Heart left ventricle (tissue), 16 donors: ENCODE measurements around the gene CAND2. TPM values are rescaled to one million over a fixed set of nuclear protein-coding genes. Genes with fewer than 3 reads are reported as not detected.
A peak's percentile ranks its signal among the peaks of the same experiment; 100 is the strongest.

Experiments
- ATAC-seq, 4 donors: fragments of 200-7000 bp; cut with Tn5 transposase; one replicate each; pipeline ENCODE4 v1.9.1; 2020 to 2022; ENCODE audit warnings: moderate library complexity in 4 of 4, mild to moderate bottlenecking in 3 of 4, moderate number of reproducible peaks in 1 of 4
- DNase-seq, 5 donors: peaks; one replicate each; pipeline ENCODE4 v3.0.0-alpha.2; 2020
- H3K27ac ChIP-seq, 12 donors: fragments of 200-600 bp; sonication (generic) in 4 of 12; one replicate each; pipeline versions ENCODE4 v1.5.0 to v1.8.0; 2016 to 2022; ENCODE audit warnings: mild to moderate bottlenecking in 2 of 12
- H3K27me3 ChIP-seq, 9 donors: fragments of 200-600 bp; sonication (generic) in 2 of 9; one replicate each; pipeline versions ENCODE4 v1.5.1 to v1.8.0; 2016 to 2022; ENCODE audit warnings: mild to moderate bottlenecking in 3 of 9
- H3K36me3 ChIP-seq, 9 donors: fragments of 200-600 bp; sonication (generic) in 2 of 9; one replicate each; pipeline versions ENCODE4 v1.5.0 to v1.8.0; 2018 to 2022; ENCODE audit warnings: mild to moderate bottlenecking in 2 of 9
- H3K4me1 ChIP-seq, 12 donors: fragments of 200-600 bp; sonication (generic) in 4 of 12; one replicate each; pipeline versions ENCODE4 v1.5.0 to v1.8.0; 2016 to 2022; ENCODE audit warnings: mild to moderate bottlenecking in 3 of 12
- H3K4me3 ChIP-seq, 12 donors: fragments of 200-600 bp; sonication (generic) in 4 of 12; one replicate each; pipeline versions ENCODE4 v1.5.0 to v1.8.0; 2017 to 2022; ENCODE audit warnings: mild to moderate bottlenecking in 9 of 12, moderate library complexity in 4 of 12
- H3K9me3 ChIP-seq, 12 donors: fragments of 200-600 bp; sonication (generic) in 4 of 12; one replicate each; pipeline versions ENCODE4 v1.5.0 to v1.8.0; 2016 to 2022; ENCODE audit warnings: mild to moderate bottlenecking in 1 of 12
- POLR2A ChIP-seq, 2 donors: fragments of 450-650 bp; IDR thresholded peaks; one replicate each; pipeline ENCODE4 v1.6.1; 2017; ENCODE audit warnings: antibody characterized with exemption in 2 of 2, mild to moderate bottlenecking in 2 of 2, moderate library complexity in 2 of 2
- WGBS, 4 donors: extraction: QIAGEN DNeasy Blood & Tissue Kit in 2 of 4; methylation state at CpG; one replicate each; pipeline versions ENCODE4 v1.1.5 to v1.1.7; 2013 to 2018; 5-methylcytosine and 5-hydroxymethylcytosine counted together
- intact Hi-C, 10 donors: fragments of 100-400 bp; cut with DNase I; formaldehyde crosslinking; loops; one replicate each; pipeline versions ENCODE4 v1.11.1 to v1.14.2; 2022
- polyA plus RNA-seq, 2 donors: library from polyadenylated mRNA; stranded (reverse); fragments of 200-250 nt; gene quantifications; one replicate each; pipeline ENCODE4 v1.2.3, GENCODE V29; 2013
- total RNA-seq, 9 donors: library from RNA; depleted of rRNA in 2 of 9; stranded (reverse); fragments of >200 nt in 2 of 9; fragmentation: NEBNext Ultra II Directional in 3 of 9; extraction: Animal tissue kit (Norgen Biotek cat#: 25700) in 3 of 9; gene quantifications; one replicate each; pipeline versions ENCODE4 v1.1.0 to v1.2.4, GENCODE V29; 2016 to 2023
- TF ChIP-seq, protein P1 (sequence below), 12 donors: fragments of 200-600 bp; sonication (generic) in 4 of 12; IDR thresholded peaks; one replicate each; pipeline versions ENCODE4 v1.5.0 to v1.8.0; 2018 to 2022; ENCODE audit warnings: antibody characterized with exemption in 12 of 12, mild to moderate bottlenecking in 5 of 12
- donor health status: ischemic (EF 13 %, LVEDD 7.1; RV severe dilation, severe dysfunction).
- donor health status: healthy with polysubstance abuse.
- donor health status: DM: no; HTN: yes; CAD: no.
- donor health status: DM: no; HTN: no; CAD: no.
- donor health status: ischemic (EF 25% LVEDD 6.9; RV normal size, moderate dysfunction).
- donor health status: ischemic (EF 25% LVEDD 5.7; RV mildly dilated, moderate dysfunction).
- donor health status: healthy.
- donor health status: DM: yes; HTN: yes; CAD: no.
- donor health status: ischemic (EF 35%, LVEDD 5.7; RV mildly dilated, moderate dysfunction).
- donor health status: nonischemic (EF 11% LVEDD 7.7; RV severe dilation, severe dysfunction).
- donor health status: DM: yes; HTN: yes; CAD: no.
- donor health status: PGD.
- donor health status: ischemic (EF 29% LVEDD 5.4; RV normal size, mild dysfunction).
- donor health status: nonischemic (EF 23%, LVEDD 6.1; RV moderate dilation, normal function).

The CAND2 gene
- total and polyA plus RNA-seq, 11 donors: 11.7 to 87.5 (median 67.2) TPM

DNA sequence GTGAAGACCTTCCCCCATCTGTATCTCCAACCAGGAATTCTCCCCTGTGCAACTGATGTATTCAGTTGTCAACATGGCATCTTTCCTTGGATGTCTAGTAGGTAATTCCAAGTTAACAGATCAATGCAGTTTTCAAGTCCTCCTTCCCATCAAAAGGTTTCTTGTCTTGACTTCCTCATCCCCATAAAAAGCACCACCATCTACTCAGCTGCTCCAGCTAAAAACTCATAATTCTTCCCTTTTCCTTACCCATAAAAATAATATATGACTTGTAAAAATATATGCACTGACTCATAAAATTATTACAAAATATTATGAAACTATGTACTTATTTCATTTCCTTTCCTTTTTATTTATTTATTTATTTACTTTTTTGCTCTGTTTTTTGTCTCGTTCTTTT is 5.0 kb upstream of the CAND2 start:
- Histone ChIP-seq H3K36me3 (no peaks in the 10 kb centered on the region), H3K4me1 (peaks cover 0 to 7% (median 4%) of the 10 kb centered on the region in 12 donors), H3K27ac (no peak overlapping the region), H3K27me3 (no peaks in the 10 kb centered on the region), H3K4me3 (no peak overlapping the region), H3K9me3 (no peaks in the 10 kb centered on the region)
- DNase-seq: no peak
- intact Hi-C loops: no loop called here
- 78 to 93% (median 89%) methylated on average over 1 of the region's 1 CpG for WGBS, 4 donors
- TF ChIP-seq, protein P1, sequence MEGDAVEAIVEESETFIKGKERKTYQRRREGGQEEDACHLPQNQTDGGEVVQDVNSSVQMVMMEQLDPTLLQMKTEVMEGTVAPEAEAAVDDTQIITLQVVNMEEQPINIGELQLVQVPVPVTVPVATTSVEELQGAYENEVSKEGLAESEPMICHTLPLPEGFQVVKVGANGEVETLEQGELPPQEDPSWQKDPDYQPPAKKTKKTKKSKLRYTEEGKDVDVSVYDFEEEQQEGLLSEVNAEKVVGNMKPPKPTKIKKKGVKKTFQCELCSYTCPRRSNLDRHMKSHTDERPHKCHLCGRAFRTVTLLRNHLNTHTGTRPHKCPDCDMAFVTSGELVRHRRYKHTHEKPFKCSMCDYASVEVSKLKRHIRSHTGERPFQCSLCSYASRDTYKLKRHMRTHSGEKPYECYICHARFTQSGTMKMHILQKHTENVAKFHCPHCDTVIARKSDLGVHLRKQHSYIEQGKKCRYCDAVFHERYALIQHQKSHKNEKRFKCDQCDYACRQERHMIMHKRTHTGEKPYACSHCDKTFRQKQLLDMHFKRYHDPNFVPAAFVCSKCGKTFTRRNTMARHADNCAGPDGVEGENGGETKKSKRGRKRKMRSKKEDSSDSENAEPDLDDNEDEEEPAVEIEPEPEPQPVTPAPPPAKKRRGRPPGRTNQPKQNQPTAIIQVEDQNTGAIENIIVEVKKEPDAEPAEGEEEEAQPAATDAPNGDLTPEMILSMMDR (IDR thresholded peaks at IDR 0.05): no peak
- TF ChIP-seq POLR2A (IDR thresholded peaks at IDR 0.05): no peak
- ATAC-seq: no peak

DNA sequence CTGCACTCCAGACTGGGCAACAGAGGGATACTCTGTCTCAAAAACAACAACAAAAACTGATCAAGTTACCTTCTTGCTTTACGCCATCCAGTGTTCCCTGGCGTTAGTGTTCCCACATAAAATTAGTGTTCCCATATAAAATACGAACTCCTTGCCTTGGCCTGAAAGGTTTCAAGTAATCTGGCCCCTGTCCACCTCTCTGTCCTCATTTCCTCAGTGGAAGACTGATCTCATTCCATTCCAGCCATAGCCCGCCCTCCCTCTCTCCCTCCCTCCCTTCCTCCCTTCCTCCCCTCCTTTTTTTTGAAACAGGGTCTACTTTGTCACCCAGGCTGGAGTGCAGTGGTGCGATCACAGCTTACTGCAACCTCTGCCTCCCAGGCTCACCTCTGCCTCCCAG is 2.8 kb upstream of the CAND2 start:
- peaks cover 0 to 26% (median 7%) of the 10 kb centered on the region in 12 donors for H3K4me1 ChIP-seq
- H3K27ac ChIP-seq: no peak overlapping the region
- no peak for DNase-seq

DNA sequence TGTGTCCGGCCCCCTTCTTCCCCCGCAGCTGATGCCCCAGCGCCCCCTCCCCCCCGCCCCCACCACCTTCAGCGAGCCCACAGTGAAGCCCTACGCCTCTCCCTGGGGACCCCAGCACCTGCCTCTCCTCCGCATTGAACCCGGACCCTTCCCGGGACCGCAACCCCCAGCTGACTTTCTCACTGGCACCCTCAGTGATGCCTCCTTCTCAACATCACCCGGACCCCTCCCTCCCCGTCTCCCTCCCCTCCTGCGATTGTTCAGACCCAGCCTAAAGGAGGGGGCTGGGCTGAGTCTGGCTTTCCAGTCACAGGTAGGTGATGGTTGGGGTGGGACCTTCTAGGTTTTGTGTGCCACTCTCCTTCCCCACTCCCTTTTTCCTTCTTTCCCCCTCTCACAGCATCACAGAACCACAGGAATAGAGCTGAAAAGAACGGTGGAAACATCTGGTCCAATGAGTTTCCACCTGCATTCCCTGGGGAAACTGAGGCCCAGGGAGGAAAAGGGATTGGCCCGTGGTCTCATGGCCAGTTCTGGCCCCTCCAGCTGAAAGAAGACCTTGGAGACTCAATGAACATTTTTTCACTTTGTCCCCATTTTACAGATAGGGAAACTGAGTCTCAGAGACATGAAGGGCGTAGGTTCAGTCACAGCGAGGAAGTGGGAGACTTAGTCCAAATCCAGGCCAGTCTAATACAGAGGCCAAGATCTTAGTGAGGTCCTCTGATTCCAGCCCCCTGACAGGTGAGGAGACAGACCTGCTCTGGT is 828 bp downstream of the CAND2 start:
- TF ChIP-seq, protein P1 (IDR thresholded peaks at IDR 0.05): no peak
- no peak for TF ChIP-seq POLR2A (IDR thresholded peaks at IDR 0.05)
- H3K4me3 ChIP-seq: peak overlapping the region; percentile 48 to 86 (median 66)
- peaks cover 0 to 55% (median 9%) of the 10 kb centered on the region in 12 donors for H3K4me1 ChIP-seq
- H3K27me3 ChIP-seq: no peaks in the 10 kb centered on the region
- DNase-seq (no peak), ATAC-seq (peak in 2 of 4 donors; percentile 3 to 20)
- no peaks in the 10 kb centered on the region for H3K9me3 ChIP-seq
- H3K27ac ChIP-seq: peak overlapping the region; percentile 50 to 97 (median 89)
- peaks cover 0 to 1% (median 0%) of the 10 kb centered on the region in 9 donors for H3K36me3 ChIP-seq
- intact Hi-C loops: loop anchor here in 2 of 10 donors (5.0 kb wide), 2 partner anchors 40 to 135 kb away; partner anchors contain the start of gene RAF1 (in 1 of the 2)
- WGBS, 4 donors: 28 to 45% (median 42%) methylated on average over 13 to 17 of the region's 17 CpGs

More for the DNA sequence above, 2.8 kb upstream of the CAND2 start:
- Histone ChIP-seq H3K27me3 (no peaks in the 10 kb centered on the region), H3K9me3 (no peaks in the 10 kb centered on the region), H3K36me3 (no peaks in the 10 kb centered on the region), H3K4me3 (no peak overlapping the region)
- no peak for TF ChIP-seq POLR2A (IDR thresholded peaks at IDR 0.05)
- TF ChIP-seq, protein P1 (IDR thresholded peaks at IDR 0.05): no peak
- no peak for ATAC-seq
- WGBS, 4 donors: 76 to 82% (median 79%) methylated on average over 5 of the region's 5 CpGs
- intact Hi-C loops: no loop called here

DNA sequence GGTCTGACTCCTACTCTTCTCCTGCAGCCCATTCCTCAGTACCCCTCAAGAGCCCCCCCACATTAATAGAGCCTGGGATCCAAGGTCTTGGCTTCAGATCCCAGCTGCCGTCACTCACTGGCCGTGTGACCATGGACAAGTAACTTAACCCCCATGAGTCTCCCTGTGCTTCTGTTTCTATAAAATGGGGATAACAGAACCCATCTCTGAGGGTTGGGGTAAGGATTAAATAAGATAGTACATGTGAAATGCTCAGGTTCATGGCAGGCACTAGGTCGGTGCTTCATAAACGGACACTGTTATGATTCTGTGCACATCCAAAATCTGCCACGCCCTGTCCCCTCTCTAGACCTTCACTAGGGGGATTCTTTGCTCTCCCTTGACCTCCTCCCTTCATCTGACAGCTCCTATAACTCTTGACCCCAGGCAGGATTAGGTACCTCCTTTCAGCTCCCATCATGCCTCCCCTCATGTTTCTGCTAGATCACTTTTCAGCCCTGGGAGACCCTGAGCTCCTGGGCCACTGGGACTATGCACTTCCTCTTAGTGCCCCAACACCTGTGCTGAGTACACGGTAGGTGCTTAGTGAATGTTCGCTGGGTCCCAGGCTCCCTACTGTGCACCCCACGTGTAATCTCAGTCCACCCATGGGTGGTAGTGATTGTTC is 1.5 kb downstream of the CAND2 start:
- H3K4me1 ChIP-seq: peaks cover 0 to 55% (median 9%) of the 10 kb centered on the region in 12 donors
- DNase-seq: no peak
- no peaks in the 10 kb centered on the region for H3K27me3 ChIP-seq
- no peak for ATAC-seq
- intact Hi-C loops: loop anchor here in 2 of 10 donors (5.0 kb wide), 2 partner anchors 39 to 136 kb away; partner anchors contain the start of gene RAF1 (in 1 of the 2)
- peaks cover 0 to 3% (median 0%) of the 10 kb centered on the region in 9 donors for H3K36me3 ChIP-seq
- H3K27ac ChIP-seq: peak overlapping the region; percentile 19 to 97 (median 89)
- no peaks in the 10 kb centered on the region for H3K9me3 ChIP-seq
- TF ChIP-seq, protein P1 (IDR thresholded peaks at IDR 0.05): no peak
- no peak for TF ChIP-seq POLR2A (IDR thresholded peaks at IDR 0.05)
- peak overlapping the region in 7 of 12 donors; percentile 9 to 86 (median 70) for H3K4me3 ChIP-seq
- WGBS, 4 donors: 37 to 54% (median 51%) methylated on average over 8 of the region's 8 CpGs
